Camera-type eye (tissue), 1 donor: ENCODE data around the gene EPB41L1. TPM values are rescaled to one million over a fixed set of nuclear protein-coding genes. Genes with fewer than 3 reads are reported as not detected.

Experiments used
- total RNA-seq: library from RNA; depleted of rRNA; stranded (reverse); fragments of >200 nt; gene quantifications from one replicate; pipeline ENCODE4 v1.2.3, GENCODE V29; 2014

The EPB41L1 gene
- total RNA-seq: 105 TPM

GRCh38 chr20:36154700-36155628 lies at the start of gene EPB41L1:
TSS of gene EPB41L1 (plus strand) at chr20:36154740. CDS start at chr20:36173778, 19,038 bp downstream.

GRCh38 chr20:36235892-36236785 lies 81.6 kb downstream of the EPB41L1 start, which contains the start of gene AAR2:
TSS of gene AAR2 (plus strand) at chr20:36236478. CDS start at chr20:36239869, 3,391 bp downstream.

Other genes starting within 250 kb of the EPB41L1 start
- 31.3 TPM for gene SCAND1, start 200.2 kb upstream of the EPB41L1 start, total RNA-seq
- gene CNBD2, start 186.2 kb upstream of the EPB41L1 start, total RNA-seq: 8.4 TPM
- gene AAR2, start 81.7 kb downstream of the EPB41L1 start, total RNA-seq: 31.6 TPM
- gene DLGAP4, start 151.6 kb downstream of the EPB41L1 start, total RNA-seq: 48.9 TPM